Subcutaneous adipose tissue (tissue), 4 donors: ENCODE measurements around the gene CALN1. TPM values are rescaled to one million over a fixed set of nuclear protein-coding genes. Genes with fewer than 3 reads are reported as not detected.

Experiments used
- total RNA-seq, 4 donors: library from RNA; depleted of rRNA; stranded (reverse); fragments of >200 nt; gene quantifications; one replicate each; pipeline ENCODE4 v1.1.0, GENCODE V29; 2016
- TF ChIP-seq, protein P1 (sequence below): fragments of 450-650 bp; IDR thresholded peaks from one replicate; pipeline ENCODE4 v1.5.1; 2016; ENCODE audit warnings: low read depth, mild to moderate bottlenecking, control low read depth, antibody characterized with exemption, moderate library complexity

The CALN1 gene
- total RNA-seq, 4 donors from 2014 or later: 0.19 to 0.68 (median 0.22) TPM; not detected in 1

DNA sequence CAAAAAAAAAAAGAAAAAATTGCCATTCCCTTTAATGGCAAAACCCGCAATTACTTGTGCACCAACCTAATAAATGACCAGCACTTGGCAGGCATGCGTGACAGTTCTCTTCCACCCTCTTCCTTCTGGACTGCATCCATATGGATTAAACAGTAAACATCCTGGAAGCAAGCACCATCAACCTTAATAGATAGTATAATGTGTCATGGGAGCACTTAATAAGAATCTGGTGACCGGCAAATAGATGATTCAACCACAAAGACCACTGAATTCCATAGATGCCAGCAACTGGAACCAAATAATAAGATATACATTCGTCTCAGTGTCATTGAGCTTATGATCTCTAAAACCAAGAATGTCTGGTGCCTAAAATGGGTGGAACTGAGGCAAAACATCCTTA is 610.2 kb downstream of the CALN1 start:
- TF ChIP-seq, protein P1, sequence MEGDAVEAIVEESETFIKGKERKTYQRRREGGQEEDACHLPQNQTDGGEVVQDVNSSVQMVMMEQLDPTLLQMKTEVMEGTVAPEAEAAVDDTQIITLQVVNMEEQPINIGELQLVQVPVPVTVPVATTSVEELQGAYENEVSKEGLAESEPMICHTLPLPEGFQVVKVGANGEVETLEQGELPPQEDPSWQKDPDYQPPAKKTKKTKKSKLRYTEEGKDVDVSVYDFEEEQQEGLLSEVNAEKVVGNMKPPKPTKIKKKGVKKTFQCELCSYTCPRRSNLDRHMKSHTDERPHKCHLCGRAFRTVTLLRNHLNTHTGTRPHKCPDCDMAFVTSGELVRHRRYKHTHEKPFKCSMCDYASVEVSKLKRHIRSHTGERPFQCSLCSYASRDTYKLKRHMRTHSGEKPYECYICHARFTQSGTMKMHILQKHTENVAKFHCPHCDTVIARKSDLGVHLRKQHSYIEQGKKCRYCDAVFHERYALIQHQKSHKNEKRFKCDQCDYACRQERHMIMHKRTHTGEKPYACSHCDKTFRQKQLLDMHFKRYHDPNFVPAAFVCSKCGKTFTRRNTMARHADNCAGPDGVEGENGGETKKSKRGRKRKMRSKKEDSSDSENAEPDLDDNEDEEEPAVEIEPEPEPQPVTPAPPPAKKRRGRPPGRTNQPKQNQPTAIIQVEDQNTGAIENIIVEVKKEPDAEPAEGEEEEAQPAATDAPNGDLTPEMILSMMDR: no peak

DNA sequence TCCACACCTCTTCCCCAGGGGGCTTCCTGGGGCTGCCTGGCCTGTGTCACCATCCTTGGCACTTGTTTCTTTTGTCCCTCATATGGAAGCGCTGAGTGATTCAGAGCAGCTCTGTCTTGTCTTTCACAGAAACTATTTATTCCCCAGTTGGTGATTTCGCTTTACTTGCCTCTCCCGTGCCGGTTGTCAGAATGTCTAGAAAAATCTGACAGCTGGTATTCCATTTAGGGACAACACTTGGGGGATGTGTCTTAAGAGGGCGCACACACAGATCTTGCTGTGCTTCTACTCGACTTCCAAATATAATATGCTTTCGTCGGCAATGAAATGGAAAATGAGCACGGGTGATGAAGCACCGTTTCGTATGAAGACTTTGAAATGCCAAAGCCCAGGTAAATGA is 611.8 kb downstream of the CALN1 start:
- TF ChIP-seq, protein P1: no peak

DNA sequence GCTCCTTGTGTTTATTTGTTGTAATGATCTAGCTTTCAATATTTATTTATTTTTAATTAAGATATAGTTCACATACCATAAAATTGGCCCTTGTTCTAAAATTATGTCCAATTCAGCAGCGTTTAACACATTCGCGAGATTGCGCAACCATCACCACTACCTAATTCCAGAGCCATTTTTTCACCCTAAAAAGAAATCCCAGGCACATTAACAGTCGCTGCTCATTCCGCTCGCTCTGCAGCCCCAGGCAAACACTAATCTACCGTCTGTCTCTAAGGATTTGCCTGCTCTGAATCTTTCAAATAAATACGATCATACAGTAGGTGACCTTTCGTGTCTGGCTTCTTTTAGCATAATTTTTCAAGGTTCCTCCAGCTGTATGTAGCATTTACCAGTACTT is 616.7 kb downstream of the CALN1 start:
- TF ChIP-seq, protein P1: no peak

DNA sequence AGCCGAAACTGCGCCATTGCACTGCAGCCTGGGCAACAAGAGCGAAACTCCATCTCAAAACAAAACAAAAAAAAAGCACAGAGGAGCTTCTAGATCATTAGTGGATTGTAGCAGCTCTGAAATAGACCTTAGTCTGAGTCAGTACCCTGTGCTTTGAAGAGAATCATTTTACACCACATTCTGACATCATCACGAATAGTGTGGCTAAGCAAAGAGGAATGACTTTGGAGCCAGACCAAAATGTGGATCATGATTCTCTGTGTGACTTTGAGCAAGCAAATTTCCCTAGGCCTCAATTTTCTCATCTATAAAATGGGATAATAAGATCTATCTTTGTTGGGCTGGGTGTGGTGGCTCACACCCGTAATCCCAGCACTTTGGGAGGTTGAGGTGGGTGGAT is 618.9 kb downstream of the CALN1 start:
- TF ChIP-seq, protein P1: no peak

DNA sequence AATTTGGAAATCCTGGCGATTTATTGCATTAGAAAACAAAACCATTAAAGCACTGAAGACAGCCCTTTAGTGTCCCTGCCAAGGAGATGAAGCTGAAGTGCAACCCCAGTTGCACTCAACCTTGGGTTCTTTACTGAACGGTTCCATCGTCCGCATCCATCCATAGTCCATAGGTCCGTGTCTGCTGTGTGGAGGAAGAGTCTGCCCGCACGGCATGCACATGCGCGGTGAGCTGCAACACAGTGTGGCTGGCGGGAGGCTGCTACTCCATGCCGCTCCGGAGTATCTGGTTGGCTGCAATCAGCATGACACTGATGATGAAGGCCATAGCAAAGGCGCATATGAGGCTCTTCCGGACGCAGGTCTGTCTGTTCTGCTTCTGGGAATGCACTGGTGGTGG is 624.6 kb downstream of the CALN1 start:
- TF ChIP-seq, protein P1: no peak

DNA sequence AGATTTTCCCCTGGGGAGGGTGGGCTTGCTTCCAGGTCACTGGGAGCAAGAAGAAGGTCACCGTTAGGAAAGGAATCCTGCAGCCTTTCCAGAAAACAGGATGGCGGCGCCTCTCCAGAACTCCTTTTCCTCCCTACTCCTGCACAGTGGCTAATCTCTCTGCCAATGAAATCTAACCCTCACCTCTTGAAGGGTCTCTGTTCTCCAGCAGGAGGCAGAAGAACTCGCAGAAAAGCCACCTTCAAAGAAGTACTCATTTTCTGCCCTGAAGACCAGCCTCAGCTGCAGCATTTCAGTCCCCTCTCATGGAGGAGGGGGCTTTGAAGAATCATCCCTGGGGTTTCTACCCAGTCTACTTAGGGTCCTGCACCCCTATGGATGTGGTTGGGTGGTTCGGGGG is 626.9 kb downstream of the CALN1 start:
- TF ChIP-seq, protein P1: no peak

DNA sequence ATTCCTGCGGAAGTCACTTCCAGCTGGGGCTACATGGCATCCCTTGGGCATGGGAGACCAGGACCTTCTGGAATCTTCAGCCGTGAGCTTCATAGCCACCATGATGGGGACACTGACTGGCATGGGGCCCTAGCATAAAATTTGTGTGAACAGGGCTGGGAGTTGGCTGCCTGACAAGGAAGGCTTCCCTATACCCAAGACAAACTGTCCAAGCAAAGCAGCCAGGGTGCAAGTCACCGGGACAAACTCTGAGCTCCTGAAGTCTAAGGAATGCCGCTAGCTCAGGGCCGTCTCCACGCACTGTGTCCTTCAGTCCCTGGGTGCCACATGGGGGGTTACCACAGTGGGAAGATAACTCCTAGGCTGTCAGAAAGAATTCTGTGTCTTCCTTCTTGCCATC is 627.4 kb downstream of the CALN1 start:
- TF ChIP-seq, protein P1: no peak
